ENCODE data around the gene KDM1A. TPM values are rescaled to one million over a fixed set of nuclear protein-coding genes. Genes with fewer than 3 reads are reported as not detected.

Gene KDM1A
- total RNA-seq, 1 donor from 2014 or later = 52.3 TPM

- DNase-seq (ENCODE audit: extremely low spot score in 2 of 2) = no peak
- Histone ChIP-seq H3K4me1 (peaks cover 23% of the 10 kb centered on the region), H3K9me3 (no peaks in the 10 kb centered on the region), H3K27me3 (no peaks in the 10 kb centered on the region), H3K4me3 (peak overlapping the region; percentile 80 to 93), H3K27ac (peak overlapping the region; percentile 83), H3K36me3 (no peaks in the 10 kb centered on the region)
- TF ChIP-seq POLR2A (IDR thresholded peaks at IDR 0.05) = no peak
- TF ChIP-seq CTCF (IDR thresholded peaks at IDR 0.05) = no peak
- no peak for TF ChIP-seq POLR2AphosphoS5 (IDR thresholded peaks at IDR 0.05; ENCODE audit: insufficient read depth in 1 of 2, low read depth in 1 of 2)
- intact Hi-C loops (cut with DNase I) = no loop called here
Observed at GRCh38 chr1:23019863-23020625, 776 bp downstream of the KDM1A start.

- H3K27me3 ChIP-seq = no peaks in the 10 kb centered on the region
- TF ChIP-seq POLR2A (IDR thresholded peaks at IDR 0.05) = no peak
- no peak for TF ChIP-seq POLR2AphosphoS5 (IDR thresholded peaks at IDR 0.05; ENCODE audit: insufficient read depth in 1 of 2, low read depth in 1 of 2)
- TF ChIP-seq CTCF (IDR thresholded peaks at IDR 0.05) = no peak
- H3K4me3 ChIP-seq = peak overlapping the region; percentile 80 to 93
- intact Hi-C loops (cut with DNase I) = no loop called here
- no peak for DNase-seq (ENCODE audit: extremely low spot score in 2 of 2)
- H3K36me3 ChIP-seq = no peaks in the 10 kb centered on the region
- H3K4me1 ChIP-seq = peaks cover 23% of the 10 kb centered on the region
- peak overlapping the region; percentile 83 for H3K27ac ChIP-seq
- H3K9me3 ChIP-seq = no peaks in the 10 kb centered on the region
Observed at GRCh38 chr1:23020706-23021405, 1.6 kb downstream of the KDM1A start.

GRCh38 chr1:23021834-23022233, 2.6 kb downstream of the KDM1A start:
- H3K9me3 ChIP-seq = no peaks in the 10 kb centered on the region
- H3K27me3 ChIP-seq = no peaks in the 10 kb centered on the region
- TF ChIP-seq POLR2AphosphoS5 (IDR thresholded peaks at IDR 0.05; ENCODE audit: insufficient read depth in 1 of 2, low read depth in 1 of 2) (no peak), CTCF (IDR thresholded peaks at IDR 0.05) (no peak), POLR2A (IDR thresholded peaks at IDR 0.05) (no peak)
- no peak overlapping the region for H3K4me3 ChIP-seq
- no peaks in the 10 kb centered on the region for H3K36me3 ChIP-seq
- DNase-seq (ENCODE audit: extremely low spot score in 2 of 2) = no peak
- H3K27ac ChIP-seq = no peak overlapping the region
- intact Hi-C loops (cut with DNase I) = no loop called here
- H3K4me1 ChIP-seq = peaks cover 28% of the 10 kb centered on the region

GRCh38 chr1:23023174-23023845, 4.0 kb downstream of the KDM1A start:
- no peak for DNase-seq (ENCODE audit: extremely low spot score in 2 of 2)
- intact Hi-C loops (cut with DNase I) = no loop called here

More at GRCh38 chr1:23023174-23023845, 4.0 kb downstream of the KDM1A start:
- no peaks in the 10 kb centered on the region for H3K9me3 ChIP-seq
- no peaks in the 10 kb centered on the region for H3K36me3 ChIP-seq
- no peak overlapping the region for H3K27ac ChIP-seq
- no peak overlapping the region for H3K4me3 ChIP-seq
- no peaks in the 10 kb centered on the region for H3K27me3 ChIP-seq
- peaks cover 30% of the 10 kb centered on the region for H3K4me1 ChIP-seq
- no peak for TF ChIP-seq POLR2A (IDR thresholded peaks at IDR 0.05)
- no peak for TF ChIP-seq POLR2AphosphoS5 (IDR thresholded peaks at IDR 0.05; ENCODE audit: insufficient read depth in 1 of 2, low read depth in 1 of 2)
- no peak for TF ChIP-seq CTCF (IDR thresholded peaks at IDR 0.05)
